ENCODE results near the gene KIF4A.
"Not testable (repeated sequence)": the region's sequence is repeated elsewhere in the genome, so short reads cannot be mapped to it uniquely, and the experiment has no call there.

KIF4A gene

DNA sequence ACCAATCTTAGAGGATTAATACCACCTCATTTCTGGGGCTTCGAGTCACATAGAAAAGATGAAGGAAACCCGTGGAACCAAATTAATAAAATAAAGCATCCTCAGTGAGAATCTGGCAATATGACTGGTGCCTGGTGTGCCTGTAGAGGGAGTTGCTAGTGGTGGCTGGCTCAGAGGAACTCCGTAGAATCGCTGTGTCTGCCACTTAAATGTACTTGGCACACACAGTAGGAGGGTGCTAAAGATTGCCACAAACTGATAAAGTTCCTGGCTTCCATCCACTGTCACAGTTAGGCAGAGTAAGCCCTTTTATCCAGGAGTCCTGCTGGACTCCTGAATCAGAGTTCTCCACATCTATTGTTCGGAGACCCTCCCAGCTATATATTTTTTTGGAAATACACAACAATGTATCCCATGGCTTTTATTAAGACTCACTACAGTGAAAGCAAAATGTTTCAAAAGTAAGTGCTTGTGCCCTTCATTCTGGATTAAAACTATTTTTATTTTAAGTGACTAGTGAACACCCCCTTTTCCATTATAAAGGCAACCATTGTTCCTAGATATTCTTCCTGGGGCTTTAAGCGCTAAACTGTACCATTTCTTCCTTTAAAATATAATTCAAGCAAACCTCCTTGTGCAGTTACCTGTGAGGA lies 56.6 kb downstream of the KIF4A start:
- Histone ChIP-seq H3K4me3 (replicated peaks; ENCODE audit: insufficient read depth, low read length) (no peak overlapping the region), H3K27me3 (ENCODE audit: insufficient read depth, poor library complexity, severe bottlenecking) (no peaks in the 10 kb centered on the region), H3K27ac (replicated peaks) (no peak overlapping the region)
- TF ChIP-seq GABPA (IDR thresholded peaks at IDR 0.05; ENCODE audit: low read depth), result no peak
- TF ChIP-seq, protein P1, sequence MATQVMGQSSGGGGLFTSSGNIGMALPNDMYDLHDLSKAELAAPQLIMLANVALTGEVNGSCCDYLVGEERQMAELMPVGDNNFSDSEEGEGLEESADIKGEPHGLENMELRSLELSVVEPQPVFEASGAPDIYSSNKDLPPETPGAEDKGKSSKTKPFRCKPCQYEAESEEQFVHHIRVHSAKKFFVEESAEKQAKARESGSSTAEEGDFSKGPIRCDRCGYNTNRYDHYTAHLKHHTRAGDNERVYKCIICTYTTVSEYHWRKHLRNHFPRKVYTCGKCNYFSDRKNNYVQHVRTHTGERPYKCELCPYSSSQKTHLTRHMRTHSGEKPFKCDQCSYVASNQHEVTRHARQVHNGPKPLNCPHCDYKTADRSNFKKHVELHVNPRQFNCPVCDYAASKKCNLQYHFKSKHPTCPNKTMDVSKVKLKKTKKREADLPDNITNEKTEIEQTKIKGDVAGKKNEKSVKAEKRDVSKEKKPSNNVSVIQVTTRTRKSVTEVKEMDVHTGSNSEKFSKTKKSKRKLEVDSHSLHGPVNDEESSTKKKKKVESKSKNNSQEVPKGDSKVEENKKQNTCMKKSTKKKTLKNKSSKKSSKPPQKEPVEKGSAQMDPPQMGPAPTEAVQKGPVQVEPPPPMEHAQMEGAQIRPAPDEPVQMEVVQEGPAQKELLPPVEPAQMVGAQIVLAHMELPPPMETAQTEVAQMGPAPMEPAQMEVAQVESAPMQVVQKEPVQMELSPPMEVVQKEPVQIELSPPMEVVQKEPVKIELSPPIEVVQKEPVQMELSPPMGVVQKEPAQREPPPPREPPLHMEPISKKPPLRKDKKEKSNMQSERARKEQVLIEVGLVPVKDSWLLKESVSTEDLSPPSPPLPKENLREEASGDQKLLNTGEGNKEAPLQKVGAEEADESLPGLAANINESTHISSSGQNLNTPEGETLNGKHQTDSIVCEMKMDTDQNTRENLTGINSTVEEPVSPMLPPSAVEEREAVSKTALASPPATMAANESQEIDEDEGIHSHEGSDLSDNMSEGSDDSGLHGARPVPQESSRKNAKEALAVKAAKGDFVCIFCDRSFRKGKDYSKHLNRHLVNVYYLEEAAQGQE (IDR thresholded peaks at IDR 0.05; ENCODE audit: insufficient replicate concordance, low read depth), result no peak
- TF ChIP-seq SPI1 (IDR thresholded peaks at IDR 0.05; ENCODE audit: borderline replicate concordance, low read depth), result no peak
- no peak for TF ChIP-seq POLR2AphosphoS5 (IDR thresholded peaks at IDR 0.05; ENCODE audit: low read depth)
- no peak for TF ChIP-seq CTCF (IDR thresholded peaks at IDR 0.05; ENCODE audit: insufficient read depth, low read length)
- DNase-seq (ENCODE audit: low read depth in 1 of 2, low spot score in 1 of 2), result no peak

GRCh38 chrX:70348825-70349224 lies 58.9 kb downstream of the KIF4A start:
- H3K27ac ChIP-seq (replicated peaks); DNase-seq (ENCODE audit: low read depth in 1 of 2, low spot score in 1 of 2); H3K27me3 ChIP-seq (ENCODE audit: insufficient read depth, poor library complexity, severe bottlenecking); H3K4me3 ChIP-seq (replicated peaks; ENCODE audit: insufficient read depth, low read length): not testable (repeated sequence)

DNA sequence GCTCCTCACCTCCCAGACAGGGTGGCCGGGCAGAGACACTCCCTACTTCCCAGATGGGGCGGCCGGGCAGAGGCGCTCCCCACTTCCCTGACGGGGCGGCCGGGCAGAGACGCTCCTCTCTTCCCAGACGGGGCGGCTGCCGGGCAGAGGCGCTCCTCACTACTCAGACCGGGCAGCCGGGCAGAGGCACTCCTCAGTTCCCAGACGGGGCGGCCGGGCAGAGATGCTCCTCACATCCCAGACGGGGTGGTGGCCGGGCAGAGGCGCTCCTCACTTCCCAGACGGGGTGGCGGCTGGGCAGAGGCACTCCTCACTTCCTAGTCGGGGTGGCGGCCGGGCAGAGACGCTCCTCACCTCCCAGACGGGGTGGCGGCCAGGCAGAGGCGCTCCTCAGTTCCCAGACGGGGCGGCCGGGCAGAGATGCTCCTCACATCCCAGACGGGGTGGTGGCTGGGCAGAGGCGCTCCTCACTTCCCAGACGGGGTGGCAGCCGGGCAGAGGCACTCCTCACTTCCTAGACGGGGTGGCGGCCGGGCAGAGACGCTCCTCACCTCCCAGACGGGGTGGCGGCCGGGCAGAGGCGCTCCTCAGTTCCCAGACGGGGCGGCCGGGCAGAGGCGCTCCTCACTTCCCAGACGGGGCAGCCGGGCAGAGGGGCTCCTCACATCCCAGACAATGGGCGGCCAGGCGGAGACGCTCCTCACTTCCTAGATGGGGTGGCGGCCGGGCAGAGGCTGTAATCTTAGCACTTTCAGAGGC lies 59.6 kb downstream of the KIF4A start:
- not testable (repeated sequence) for H3K4me3 ChIP-seq (replicated peaks; ENCODE audit: insufficient read depth, low read length); DNase-seq (ENCODE audit: low read depth in 1 of 2, low spot score in 1 of 2); H3K27me3 ChIP-seq (ENCODE audit: insufficient read depth, poor library complexity, severe bottlenecking); H3K27ac ChIP-seq (replicated peaks)

GRCh38 chrX:70352496-70352895 lies 62.6 kb downstream of the KIF4A start:
- Histone ChIP-seq H3K27ac (replicated peaks) (no peak overlapping the region), H3K4me3 (replicated peaks; ENCODE audit: insufficient read depth, low read length) (no peak overlapping the region), H3K27me3 (ENCODE audit: insufficient read depth, poor library complexity, severe bottlenecking) (no peaks in the 10 kb centered on the region)
- no peak for DNase-seq (ENCODE audit: low read depth in 1 of 2, low spot score in 1 of 2)
- TF ChIP-seq, protein P1 (IDR thresholded peaks at IDR 0.05; ENCODE audit: insufficient replicate concordance, low read depth), result no peak
- TF ChIP-seq SPI1 (IDR thresholded peaks at IDR 0.05; ENCODE audit: borderline replicate concordance, low read depth) (no peak), GABPA (IDR thresholded peaks at IDR 0.05; ENCODE audit: low read depth) (no peak), CTCF (IDR thresholded peaks at IDR 0.05; ENCODE audit: insufficient read depth, low read length) (no peak), POLR2AphosphoS5 (IDR thresholded peaks at IDR 0.05; ENCODE audit: low read depth) (no peak)
